Tibial nerve (tissue), 4 donors: ENCODE data around the gene PSMF1.

ENCODE experiments used
- CTCF ChIP-seq, 5 experiments: fragments of 200-600 bp in 3 of 5; fragments of 450-650 bp in 2 of 5; sonication (generic) in 3 of 5; IDR thresholded peaks; one replicate each; pipeline ENCODE4 v1.5.1; 2016 to 2019; ENCODE audit warnings: antibody characterized with exemption in 5 of 5, mild to moderate bottlenecking in 3 of 5, moderate library complexity in 2 of 5
- EP300 ChIP-seq, 2 donors: sonication (generic); formaldehyde crosslinking; IDR thresholded peaks; one replicate each; pipeline ENCODE4 v1.6.1; 2017; ENCODE audit warnings: antibody characterized with exemption in 2 of 2, mild to moderate bottlenecking in 1 of 2
- POLR2A ChIP-seq, 2 donors: fragments of 450-650 bp; IDR thresholded peaks; one replicate each; pipeline ENCODE4 v1.6.1; 2017; ENCODE audit warnings: antibody characterized with exemption in 2 of 2, mild to moderate bottlenecking in 2 of 2, moderate library complexity in 2 of 2

- no peak for TF ChIP-seq CTCF (IDR thresholded peaks at IDR 0.05)
- no peak for TF ChIP-seq POLR2A (IDR thresholded peaks at IDR 0.05)
- no peak for TF ChIP-seq EP300 (IDR thresholded peaks at IDR 0.05)
Measured at GRCh38 chr20:1187605-1188171, 69.3 kb downstream of the PSMF1 start.
